ENCODE data around the gene ZBTB43. TPM values are rescaled to one million over a fixed set of nuclear protein-coding genes. Genes with fewer than 3 reads are reported as not detected.

The ZBTB43 gene
- total and polyA plus RNA-seq, 2 experiments from 2014 or later = 9.7 to 11.8 TPM

DNA sequence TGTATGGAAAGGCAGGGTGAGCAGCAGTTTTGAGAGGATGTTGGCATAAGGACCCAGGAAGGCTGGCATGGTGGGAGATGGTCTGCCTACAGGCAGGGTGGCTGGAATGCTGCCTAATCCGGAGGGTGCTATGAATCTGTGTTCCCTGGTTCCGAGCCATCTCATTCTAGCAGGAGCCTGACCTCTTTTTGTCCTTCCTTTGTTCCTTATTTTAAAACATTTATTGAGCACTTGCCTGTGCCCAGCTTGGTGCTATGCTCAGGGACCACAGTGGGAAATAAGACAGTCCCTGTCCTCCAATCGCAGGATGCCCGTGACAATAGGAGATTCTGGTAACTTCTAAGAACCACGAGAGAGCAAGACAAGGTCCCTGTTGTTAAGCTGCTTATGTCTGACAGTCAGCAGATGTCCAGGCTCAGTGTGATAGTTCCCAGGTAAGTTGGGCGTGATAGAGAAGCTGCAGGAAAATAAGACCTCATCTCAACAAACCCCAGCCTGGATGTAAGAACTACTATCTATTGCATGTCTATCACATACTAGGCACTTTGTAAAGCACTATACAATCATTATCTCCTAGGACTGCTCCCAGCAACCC is 46.5 kb downstream of the ZBTB43 start (continued):
- TF ChIP-seq, protein P1, sequence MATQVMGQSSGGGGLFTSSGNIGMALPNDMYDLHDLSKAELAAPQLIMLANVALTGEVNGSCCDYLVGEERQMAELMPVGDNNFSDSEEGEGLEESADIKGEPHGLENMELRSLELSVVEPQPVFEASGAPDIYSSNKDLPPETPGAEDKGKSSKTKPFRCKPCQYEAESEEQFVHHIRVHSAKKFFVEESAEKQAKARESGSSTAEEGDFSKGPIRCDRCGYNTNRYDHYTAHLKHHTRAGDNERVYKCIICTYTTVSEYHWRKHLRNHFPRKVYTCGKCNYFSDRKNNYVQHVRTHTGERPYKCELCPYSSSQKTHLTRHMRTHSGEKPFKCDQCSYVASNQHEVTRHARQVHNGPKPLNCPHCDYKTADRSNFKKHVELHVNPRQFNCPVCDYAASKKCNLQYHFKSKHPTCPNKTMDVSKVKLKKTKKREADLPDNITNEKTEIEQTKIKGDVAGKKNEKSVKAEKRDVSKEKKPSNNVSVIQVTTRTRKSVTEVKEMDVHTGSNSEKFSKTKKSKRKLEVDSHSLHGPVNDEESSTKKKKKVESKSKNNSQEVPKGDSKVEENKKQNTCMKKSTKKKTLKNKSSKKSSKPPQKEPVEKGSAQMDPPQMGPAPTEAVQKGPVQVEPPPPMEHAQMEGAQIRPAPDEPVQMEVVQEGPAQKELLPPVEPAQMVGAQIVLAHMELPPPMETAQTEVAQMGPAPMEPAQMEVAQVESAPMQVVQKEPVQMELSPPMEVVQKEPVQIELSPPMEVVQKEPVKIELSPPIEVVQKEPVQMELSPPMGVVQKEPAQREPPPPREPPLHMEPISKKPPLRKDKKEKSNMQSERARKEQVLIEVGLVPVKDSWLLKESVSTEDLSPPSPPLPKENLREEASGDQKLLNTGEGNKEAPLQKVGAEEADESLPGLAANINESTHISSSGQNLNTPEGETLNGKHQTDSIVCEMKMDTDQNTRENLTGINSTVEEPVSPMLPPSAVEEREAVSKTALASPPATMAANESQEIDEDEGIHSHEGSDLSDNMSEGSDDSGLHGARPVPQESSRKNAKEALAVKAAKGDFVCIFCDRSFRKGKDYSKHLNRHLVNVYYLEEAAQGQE (IDR thresholded peaks at IDR 0.05; ENCODE audit: unreplicated experiment) = no peak
- TF ChIP-seq EZH2phosphoT487 (IDR thresholded peaks at IDR 0.05; ENCODE audit: unreplicated experiment) = no peak
- TF ChIP-seq NANOG (IDR thresholded peaks at IDR 0.05; ENCODE audit: borderline replicate concordance) = no peak
- TF ChIP-seq CREB1 (CRISPR knock-in tag; IDR thresholded peaks at IDR 0.05; ENCODE audit: low read depth) = no peak
- TF ChIP-seq EZH2 (IDR thresholded peaks at IDR 0.05; ENCODE audit: low read depth, unreplicated experiment) = no peak
- no peak for TF ChIP-seq POLR2AphosphoS5 (IDR thresholded peaks at IDR 0.05; ENCODE audit: low read depth)

DNA sequence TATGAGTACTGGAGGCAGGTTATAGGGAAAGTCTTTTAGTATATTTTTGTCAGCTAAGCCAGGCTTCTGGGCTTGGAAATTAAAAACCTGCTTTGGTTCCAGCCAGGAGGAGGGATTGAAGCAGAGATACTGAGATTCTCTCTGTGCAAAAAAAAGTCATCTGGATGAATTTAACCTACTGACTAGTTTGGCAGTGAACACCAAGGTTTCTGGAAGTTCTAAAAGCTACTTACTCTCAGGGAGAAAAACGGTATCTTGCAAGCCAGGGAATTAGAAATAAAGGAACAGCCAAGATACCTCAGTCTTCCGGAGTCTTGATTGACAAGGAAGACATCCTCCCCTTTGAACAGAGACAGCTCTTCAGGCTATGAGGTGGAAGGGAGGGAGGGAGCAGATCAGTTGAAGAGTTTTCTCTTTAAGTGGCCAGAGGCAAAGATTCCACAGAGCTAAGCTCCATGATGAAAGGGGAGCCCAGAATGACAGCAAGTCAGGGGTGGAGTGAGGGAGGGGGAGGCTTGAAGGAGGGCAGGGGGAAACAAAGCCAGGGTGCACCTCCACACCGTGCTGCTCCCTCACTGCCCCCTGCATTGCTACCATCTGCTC is 47.3 kb downstream of the ZBTB43 start:
- TF ChIP-seq, protein P1 (IDR thresholded peaks at IDR 0.05; ENCODE audit: unreplicated experiment) = no peak
- TF ChIP-seq POLR2AphosphoS5 (IDR thresholded peaks at IDR 0.05; ENCODE audit: low read depth) (no peak), EZH2 (IDR thresholded peaks at IDR 0.05; ENCODE audit: low read depth, unreplicated experiment) (no peak), EZH2phosphoT487 (IDR thresholded peaks at IDR 0.05; ENCODE audit: unreplicated experiment) (no peak)
- TF ChIP-seq, protein P2, sequence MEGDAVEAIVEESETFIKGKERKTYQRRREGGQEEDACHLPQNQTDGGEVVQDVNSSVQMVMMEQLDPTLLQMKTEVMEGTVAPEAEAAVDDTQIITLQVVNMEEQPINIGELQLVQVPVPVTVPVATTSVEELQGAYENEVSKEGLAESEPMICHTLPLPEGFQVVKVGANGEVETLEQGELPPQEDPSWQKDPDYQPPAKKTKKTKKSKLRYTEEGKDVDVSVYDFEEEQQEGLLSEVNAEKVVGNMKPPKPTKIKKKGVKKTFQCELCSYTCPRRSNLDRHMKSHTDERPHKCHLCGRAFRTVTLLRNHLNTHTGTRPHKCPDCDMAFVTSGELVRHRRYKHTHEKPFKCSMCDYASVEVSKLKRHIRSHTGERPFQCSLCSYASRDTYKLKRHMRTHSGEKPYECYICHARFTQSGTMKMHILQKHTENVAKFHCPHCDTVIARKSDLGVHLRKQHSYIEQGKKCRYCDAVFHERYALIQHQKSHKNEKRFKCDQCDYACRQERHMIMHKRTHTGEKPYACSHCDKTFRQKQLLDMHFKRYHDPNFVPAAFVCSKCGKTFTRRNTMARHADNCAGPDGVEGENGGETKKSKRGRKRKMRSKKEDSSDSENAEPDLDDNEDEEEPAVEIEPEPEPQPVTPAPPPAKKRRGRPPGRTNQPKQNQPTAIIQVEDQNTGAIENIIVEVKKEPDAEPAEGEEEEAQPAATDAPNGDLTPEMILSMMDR (conservative IDR thresholded peaks at IDR 0.05; ENCODE audit: low read depth in 2 of 2) = no peak
- H3K4me2 ChIP-seq = no peak overlapping the region
- H3F3A ChIP-seq (replicated peaks; ENCODE audit: low read depth) = no peaks in the 10 kb centered on the region
- no peaks in the 10 kb centered on the region for H3K4me1 ChIP-seq (ENCODE audit: insufficient read depth)
- ATAC-seq (no peak), DNase-seq (ENCODE audit: low spot score) (no peak)
- Mint-ChIP-seq H3K4me1 (peaks cover 11% of the 10 kb centered on the region), H3K27ac (no peak overlapping the region), H3K36me3 (ENCODE audit: low read depth) (no peaks in the 10 kb centered on the region), H3K27me3 (ENCODE audit: insufficient read depth, low read depth, poor library complexity) (peaks cover 2% of the 10 kb centered on the region), H3K4me3 (no peak overlapping the region), H3K9me3 (no peaks in the 10 kb centered on the region; the same call in 2 of the 3 replicates)
- H3K79me2 ChIP-seq (replicated peaks; ENCODE audit: insufficient read depth) = no peaks in the 10 kb centered on the region
- H4K20me1 ChIP-seq (replicated peaks; ENCODE audit: insufficient read depth) = no peaks in the 10 kb centered on the region
- H3K27ac ChIP-seq (ENCODE audit: low read depth) = no peak overlapping the region
- H3K4me3 ChIP-seq = no peak overlapping the region
- H2AFZ ChIP-seq = no peak overlapping the region
- no peaks in the 10 kb centered on the region for H3K9me2 ChIP-seq (ENCODE audit: insufficient read depth)
- no peaks in the 10 kb centered on the region for H3K27me3 ChIP-seq (ENCODE audit: insufficient read depth)
- H3K36me3 ChIP-seq (ENCODE audit: insufficient read depth) = no peaks in the 10 kb centered on the region

Data from GM23338 (cell line).